ENCODE results near the gene PLEKHA8. TPM values are rescaled to one million over a fixed set of nuclear protein-coding genes. Genes with fewer than 3 reads are reported as not detected.

The PLEKHA8 gene
- total RNA-seq, 1 donor from 2014 or later = 62.1 TPM

DNA sequence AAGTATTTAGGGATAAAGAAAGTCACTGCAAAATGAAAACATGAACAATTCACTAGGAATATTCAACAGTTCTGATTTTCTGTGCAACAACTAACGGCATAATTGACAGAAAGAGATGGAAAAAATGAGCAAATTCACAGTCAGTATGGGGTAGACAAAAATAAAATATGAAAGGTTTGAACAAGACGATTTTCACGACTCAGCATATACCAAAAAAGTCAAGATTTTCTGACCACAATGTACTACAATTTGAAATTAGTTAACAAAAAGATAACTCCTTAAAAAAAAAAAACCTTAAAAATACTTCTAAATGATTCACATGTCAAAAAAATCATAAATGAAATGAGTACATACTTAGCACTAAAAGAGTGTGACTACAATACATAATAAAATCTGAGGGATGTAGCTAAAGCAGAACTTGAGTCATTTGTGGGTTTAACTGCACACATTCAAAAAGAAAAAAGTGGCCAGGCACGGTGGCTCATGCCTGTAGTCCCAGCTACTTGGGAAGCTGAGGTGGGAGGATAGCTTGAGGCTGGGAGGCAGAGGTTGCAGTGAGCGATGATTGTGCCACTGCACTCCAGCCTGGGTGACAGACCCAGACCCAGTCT is 84.0 kb downstream of the PLEKHA8 start:
- no peak for DNase-seq (ENCODE audit: low spot score, unreplicated experiment)
- Mint-ChIP-seq H3K4me3 (ENCODE audit: low read depth) (no peak overlapping the region), H3K27ac (no peak overlapping the region), H3K4me1 (ENCODE audit: low read depth) (no peaks in the 10 kb centered on the region), H3K36me3 (ENCODE audit: insufficient read depth) (peaks cover 30% of the 10 kb centered on the region), H3K27me3 (no peaks in the 10 kb centered on the region), H3K9me3 (ENCODE audit: low read depth) (peaks cover 20% of the 10 kb centered on the region)
- TF ChIP-seq, protein P1, sequence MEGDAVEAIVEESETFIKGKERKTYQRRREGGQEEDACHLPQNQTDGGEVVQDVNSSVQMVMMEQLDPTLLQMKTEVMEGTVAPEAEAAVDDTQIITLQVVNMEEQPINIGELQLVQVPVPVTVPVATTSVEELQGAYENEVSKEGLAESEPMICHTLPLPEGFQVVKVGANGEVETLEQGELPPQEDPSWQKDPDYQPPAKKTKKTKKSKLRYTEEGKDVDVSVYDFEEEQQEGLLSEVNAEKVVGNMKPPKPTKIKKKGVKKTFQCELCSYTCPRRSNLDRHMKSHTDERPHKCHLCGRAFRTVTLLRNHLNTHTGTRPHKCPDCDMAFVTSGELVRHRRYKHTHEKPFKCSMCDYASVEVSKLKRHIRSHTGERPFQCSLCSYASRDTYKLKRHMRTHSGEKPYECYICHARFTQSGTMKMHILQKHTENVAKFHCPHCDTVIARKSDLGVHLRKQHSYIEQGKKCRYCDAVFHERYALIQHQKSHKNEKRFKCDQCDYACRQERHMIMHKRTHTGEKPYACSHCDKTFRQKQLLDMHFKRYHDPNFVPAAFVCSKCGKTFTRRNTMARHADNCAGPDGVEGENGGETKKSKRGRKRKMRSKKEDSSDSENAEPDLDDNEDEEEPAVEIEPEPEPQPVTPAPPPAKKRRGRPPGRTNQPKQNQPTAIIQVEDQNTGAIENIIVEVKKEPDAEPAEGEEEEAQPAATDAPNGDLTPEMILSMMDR (IDR thresholded peaks at IDR 0.05; ENCODE audit: unreplicated experiment) = no peak

DNA sequence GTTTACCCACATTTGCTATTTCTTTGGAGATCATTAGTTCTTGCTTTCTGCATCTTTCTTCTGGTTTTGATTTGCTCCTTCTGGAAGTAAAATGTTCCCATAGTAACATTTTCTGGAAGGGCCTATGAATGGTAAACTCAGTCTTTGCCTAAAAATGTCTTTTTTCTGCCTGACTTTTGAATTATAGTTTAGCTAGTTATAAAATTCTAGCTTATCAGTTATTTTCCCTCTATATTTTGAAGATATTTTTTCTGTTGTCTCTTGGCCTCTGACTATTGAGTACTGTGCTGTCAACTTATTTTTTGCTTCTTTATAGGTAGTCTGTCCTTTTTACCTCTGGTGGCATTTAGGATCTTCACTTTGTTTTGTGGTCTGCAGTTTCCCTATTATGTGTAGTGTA is 84.9 kb downstream of the PLEKHA8 start:
- TF ChIP-seq, protein P1 (IDR thresholded peaks at IDR 0.05; ENCODE audit: unreplicated experiment) = no peak
- no peak overlapping the region for H3K4me3 Mint-ChIP-seq (ENCODE audit: low read depth)
- no peaks in the 10 kb centered on the region for H3K27me3 Mint-ChIP-seq
- no peaks in the 10 kb centered on the region for H3K4me1 Mint-ChIP-seq (ENCODE audit: low read depth)
- no peak overlapping the region for H3K27ac Mint-ChIP-seq
- DNase-seq (ENCODE audit: low spot score, unreplicated experiment) = no peak
- H3K36me3 Mint-ChIP-seq (ENCODE audit: insufficient read depth) = peaks cover 30% of the 10 kb centered on the region
- peaks cover 20% of the 10 kb centered on the region for H3K9me3 Mint-ChIP-seq (ENCODE audit: low read depth)

DNA sequence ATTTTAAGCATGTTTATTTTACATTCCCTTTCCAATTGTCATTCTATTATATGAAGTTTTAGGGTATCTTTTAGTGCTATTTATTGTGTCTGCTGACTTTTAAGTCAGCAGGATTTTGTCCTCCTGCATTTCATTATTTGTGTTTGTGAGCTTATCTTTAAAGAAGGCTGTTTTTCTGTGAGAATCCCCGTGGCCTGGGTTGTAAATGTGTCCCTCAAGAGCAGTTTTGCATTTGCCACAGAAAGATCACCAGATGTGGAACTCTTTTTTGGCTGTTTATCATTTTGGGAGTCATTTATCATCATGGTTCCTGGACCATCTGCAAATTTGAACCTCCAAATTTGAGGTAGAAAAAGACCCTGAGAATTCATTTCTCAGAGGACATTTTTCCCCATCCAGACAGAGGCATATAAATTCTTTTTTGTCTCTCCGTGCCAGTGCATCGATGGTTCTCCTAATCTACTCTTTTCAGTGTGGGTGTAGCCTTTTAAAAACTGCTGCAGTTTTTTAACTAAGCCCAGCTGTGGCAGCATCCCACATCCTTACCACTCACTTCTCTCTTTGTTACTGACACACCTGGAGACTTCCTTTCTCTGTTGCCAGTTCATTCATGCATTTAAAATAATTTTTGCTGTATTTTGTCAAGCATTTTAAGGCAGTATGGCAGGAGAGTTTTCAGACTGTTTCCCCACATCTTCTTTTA is 86.5 kb downstream of the PLEKHA8 start:
- no peaks in the 10 kb centered on the region for H3K27me3 Mint-ChIP-seq
- TF ChIP-seq, protein P1 (IDR thresholded peaks at IDR 0.05; ENCODE audit: unreplicated experiment) = no peak
- no peak overlapping the region for H3K4me3 Mint-ChIP-seq (ENCODE audit: low read depth)
- H3K27ac Mint-ChIP-seq = no peak overlapping the region
- no peak for DNase-seq (ENCODE audit: low spot score, unreplicated experiment)
- no peaks in the 10 kb centered on the region for H3K4me1 Mint-ChIP-seq (ENCODE audit: low read depth)
- H3K9me3 Mint-ChIP-seq (ENCODE audit: low read depth) = peaks cover 20% of the 10 kb centered on the region
- peaks cover 26% of the 10 kb centered on the region for H3K36me3 Mint-ChIP-seq (ENCODE audit: insufficient read depth)

DNA sequence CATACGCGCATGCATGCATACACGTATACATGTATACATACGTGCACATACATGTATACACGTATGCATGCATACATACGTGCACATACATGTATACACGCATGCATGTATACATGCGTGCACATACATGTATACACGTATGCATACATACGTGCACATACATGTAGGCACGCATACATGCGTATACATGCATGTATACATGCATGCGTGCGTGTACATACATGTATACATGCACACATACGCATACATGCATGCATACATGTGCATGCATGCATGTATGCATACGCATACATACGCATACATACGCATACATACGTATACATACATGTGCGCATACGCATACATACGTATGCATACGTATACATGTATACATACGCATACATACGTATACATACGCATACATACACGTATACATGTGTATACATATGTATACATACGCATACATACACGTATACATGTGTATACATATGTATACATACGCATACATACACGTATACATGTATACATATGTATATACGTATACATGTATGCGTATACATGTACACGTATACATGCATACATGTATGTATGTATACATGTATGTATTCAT is 87.6 kb downstream of the PLEKHA8 start:
- Mint-ChIP-seq H3K36me3 (ENCODE audit: insufficient read depth) (peaks cover 23% of the 10 kb centered on the region), H3K27me3 (no peaks in the 10 kb centered on the region), H3K9me3 (ENCODE audit: low read depth) (peaks cover 16% of the 10 kb centered on the region), H3K4me3 (ENCODE audit: low read depth) (no peak overlapping the region), H3K27ac (no peak overlapping the region), H3K4me1 (ENCODE audit: low read depth) (no peaks in the 10 kb centered on the region)
- TF ChIP-seq, protein P1 (IDR thresholded peaks at IDR 0.05; ENCODE audit: unreplicated experiment) = no peak
- DNase-seq (ENCODE audit: low spot score, unreplicated experiment) = no peak

DNA sequence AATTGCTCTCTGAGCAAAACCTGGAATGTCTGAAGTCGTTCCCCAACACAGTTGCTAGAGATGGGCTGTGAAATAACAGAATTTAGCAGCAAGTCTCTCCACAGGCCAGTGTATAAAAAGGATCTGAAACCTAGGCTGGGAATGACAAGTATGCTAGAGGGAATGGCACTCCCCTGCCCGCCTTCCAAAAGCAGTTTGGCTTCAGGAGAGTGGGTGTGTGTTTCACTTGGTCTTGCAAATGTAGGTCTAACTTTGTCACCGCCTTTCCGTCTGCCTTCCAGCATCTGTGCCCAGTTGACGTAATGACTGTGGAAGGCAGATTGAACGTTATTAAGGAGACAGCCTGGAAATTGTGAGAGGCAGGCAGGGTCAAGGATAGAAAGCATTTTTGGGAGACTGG is 88.6 kb downstream of the PLEKHA8 start:
- Mint-ChIP-seq H3K27me3 (no peaks in the 10 kb centered on the region), H3K4me3 (ENCODE audit: low read depth) (no peak overlapping the region), H3K4me1 (ENCODE audit: low read depth) (no peaks in the 10 kb centered on the region), H3K9me3 (ENCODE audit: low read depth) (peaks cover 16% of the 10 kb centered on the region), H3K27ac (peak overlapping the region; percentile 28), H3K36me3 (ENCODE audit: insufficient read depth) (peaks cover 20% of the 10 kb centered on the region)
- TF ChIP-seq, protein P1 (IDR thresholded peaks at IDR 0.05; ENCODE audit: unreplicated experiment) = no peak
- no peak for DNase-seq (ENCODE audit: low spot score, unreplicated experiment)
